ENCODE results near the gene CHST11. TPM values are rescaled to one million over a fixed set of nuclear protein-coding genes. Genes with fewer than 3 reads are reported as not detected.

The CHST11 gene
- total and polyA plus RNA-seq, 3 donors from 2014 or later: 5.1 to 36.9 (median 23.9) TPM

- H3K27ac ChIP-seq: peak overlapping the region; percentile 88 to 89
- no peaks in the 10 kb centered on the region for H3K9me3 ChIP-seq
- intact Hi-C loops (cut with DNase I; ENCODE audit: low total_unique reads): no loop called here
- H3K4me3 ChIP-seq: peak overlapping the region; percentile 83 to 92
- no peaks in the 10 kb centered on the region for H3K36me3 ChIP-seq (ENCODE audit: low read depth, missing control alignments)
- H3K4me1 ChIP-seq: peaks cover 5% of the 10 kb centered on the region
- 0% methylated on average over 40 to 43 of the region's 71 CpGs for WGBS, 2 donors
- DNase-seq: peak; percentile 90
- TF ChIP-seq POLR2A (IDR thresholded peaks at IDR 0.05): no peak
- TF ChIP-seq, protein P1, sequence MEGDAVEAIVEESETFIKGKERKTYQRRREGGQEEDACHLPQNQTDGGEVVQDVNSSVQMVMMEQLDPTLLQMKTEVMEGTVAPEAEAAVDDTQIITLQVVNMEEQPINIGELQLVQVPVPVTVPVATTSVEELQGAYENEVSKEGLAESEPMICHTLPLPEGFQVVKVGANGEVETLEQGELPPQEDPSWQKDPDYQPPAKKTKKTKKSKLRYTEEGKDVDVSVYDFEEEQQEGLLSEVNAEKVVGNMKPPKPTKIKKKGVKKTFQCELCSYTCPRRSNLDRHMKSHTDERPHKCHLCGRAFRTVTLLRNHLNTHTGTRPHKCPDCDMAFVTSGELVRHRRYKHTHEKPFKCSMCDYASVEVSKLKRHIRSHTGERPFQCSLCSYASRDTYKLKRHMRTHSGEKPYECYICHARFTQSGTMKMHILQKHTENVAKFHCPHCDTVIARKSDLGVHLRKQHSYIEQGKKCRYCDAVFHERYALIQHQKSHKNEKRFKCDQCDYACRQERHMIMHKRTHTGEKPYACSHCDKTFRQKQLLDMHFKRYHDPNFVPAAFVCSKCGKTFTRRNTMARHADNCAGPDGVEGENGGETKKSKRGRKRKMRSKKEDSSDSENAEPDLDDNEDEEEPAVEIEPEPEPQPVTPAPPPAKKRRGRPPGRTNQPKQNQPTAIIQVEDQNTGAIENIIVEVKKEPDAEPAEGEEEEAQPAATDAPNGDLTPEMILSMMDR (IDR thresholded peaks at IDR 0.05): peak in 2 of 3 experiments; percentile 42 to 43
- no peaks in the 10 kb centered on the region for H3K27me3 ChIP-seq
Observed at GRCh38 chr12:104456950-104457745, 400 bp downstream of the CHST11 start.

DNA sequence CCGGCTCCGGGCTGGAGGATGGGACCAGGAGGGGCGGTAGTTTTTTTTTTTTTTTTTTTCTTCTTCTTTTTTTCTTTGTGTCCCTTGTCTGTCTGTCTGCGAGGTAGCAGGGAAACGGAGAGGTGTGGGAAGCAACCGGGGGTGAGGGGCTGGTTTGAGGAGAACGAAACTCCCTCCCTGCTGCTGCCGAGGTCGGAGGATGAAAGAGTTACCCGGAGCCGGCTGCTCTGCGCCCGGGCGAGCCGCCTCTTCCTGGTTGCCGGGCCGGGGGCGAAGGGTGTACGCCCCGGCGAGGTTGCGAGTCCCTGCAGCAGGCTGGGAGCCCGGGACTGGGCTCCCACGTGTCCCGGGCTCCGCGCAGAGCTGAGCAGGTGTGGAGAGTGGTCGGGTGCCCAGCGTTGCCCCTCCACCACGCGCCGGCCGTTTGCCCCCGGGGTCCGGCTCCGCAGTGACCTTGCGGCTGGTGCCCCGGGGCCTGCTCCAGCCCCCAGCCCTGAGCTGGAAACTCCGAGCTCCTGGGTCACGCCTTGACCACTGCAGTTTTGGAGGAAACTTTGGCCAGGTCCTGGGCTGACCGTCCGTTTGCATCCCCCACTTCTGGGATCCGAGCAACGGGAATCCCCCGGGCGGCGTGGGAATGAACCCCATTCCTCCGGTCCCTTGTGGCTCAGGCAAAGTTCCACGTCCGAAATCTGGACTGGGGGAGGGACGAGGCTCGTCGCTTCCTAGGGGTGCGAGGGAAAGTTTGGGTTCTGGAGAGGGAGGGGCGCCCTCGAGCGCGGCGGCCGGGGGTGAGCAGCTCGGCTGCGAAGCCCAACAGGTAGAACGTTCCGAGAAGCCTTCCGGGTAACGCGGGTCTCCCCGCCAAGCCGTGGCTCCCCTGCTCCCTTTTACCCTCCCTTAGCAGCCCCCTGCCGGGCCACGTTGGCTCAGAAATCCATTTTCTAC is 1.3 kb downstream of the CHST11 start:
- H3K36me3 ChIP-seq (ENCODE audit: low read depth, missing control alignments): no peaks in the 10 kb centered on the region
- H3K27me3 ChIP-seq: no peaks in the 10 kb centered on the region
- no peaks in the 10 kb centered on the region for H3K9me3 ChIP-seq
- 1 to 2% methylated on average over 25 to 57 of the region's 71 CpGs for WGBS, 2 donors
- H3K27ac ChIP-seq: peak overlapping the region; percentile 88 to 89
- peak overlapping the region; percentile 83 to 92 for H3K4me3 ChIP-seq
- intact Hi-C loops (cut with DNase I; ENCODE audit: low total_unique reads): no loop called here
- peak; percentile 40 for DNase-seq
- TF ChIP-seq, protein P1 (IDR thresholded peaks at IDR 0.05): no peak
- TF ChIP-seq POLR2A (IDR thresholded peaks at IDR 0.05): no peak
- H3K4me1 ChIP-seq: peaks cover 5% of the 10 kb centered on the region

DNA sequence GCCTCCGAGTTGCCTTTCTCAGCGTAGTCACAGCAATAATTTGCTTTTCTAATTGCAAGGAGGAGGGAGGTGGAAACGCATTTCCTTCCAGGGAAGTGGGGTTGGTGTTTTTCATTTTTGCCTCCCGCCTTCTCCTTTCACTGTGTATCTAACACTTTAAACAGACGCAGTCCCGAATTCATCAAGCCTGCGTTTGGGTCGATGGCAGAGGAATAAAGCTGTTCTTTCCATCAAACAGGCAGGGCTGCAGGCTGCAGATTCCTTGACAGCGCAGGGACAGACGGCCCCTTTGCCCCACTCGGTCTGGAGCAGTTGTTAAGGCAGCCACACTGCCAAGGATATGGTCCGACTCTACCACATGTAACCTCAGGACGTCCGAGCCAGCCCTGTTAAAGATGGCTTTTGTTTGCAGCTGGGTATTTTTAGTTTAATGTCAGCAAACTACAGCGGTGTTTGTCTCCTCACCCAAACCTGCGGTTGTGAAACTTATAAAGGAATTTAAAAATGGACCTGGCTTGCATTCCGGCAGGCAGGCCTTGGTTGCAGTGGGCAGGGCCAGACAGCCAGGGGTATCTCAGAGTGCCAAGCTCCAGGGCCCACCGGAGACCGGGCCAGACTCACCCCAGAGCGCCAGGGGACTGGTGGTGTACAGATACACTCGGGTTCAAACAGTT is 2.1 kb downstream of the CHST11 start:
- peak; percentile 56 for DNase-seq
- intact Hi-C loops (cut with DNase I; ENCODE audit: low total_unique reads): no loop called here
- peak overlapping the region; percentile 83 to 92 for H3K4me3 ChIP-seq
- peak overlapping the region; percentile 88 to 89 for H3K27ac ChIP-seq
- TF ChIP-seq, protein P1 (IDR thresholded peaks at IDR 0.05): no peak
- no peak for TF ChIP-seq POLR2A (IDR thresholded peaks at IDR 0.05)
- no peaks in the 10 kb centered on the region for H3K36me3 ChIP-seq (ENCODE audit: low read depth, missing control alignments)
- H3K4me1 ChIP-seq: peaks cover 5% of the 10 kb centered on the region
- no peaks in the 10 kb centered on the region for H3K9me3 ChIP-seq
- WGBS, 2 donors: 11 to 14% methylated on average over 18 to 21 of the region's 21 CpGs
- no peaks in the 10 kb centered on the region for H3K27me3 ChIP-seq

- intact Hi-C loops (cut with DNase I; ENCODE audit: low total_unique reads): no loop called here
- WGBS, 2 donors: 41 to 44% methylated on average over 7 of the region's 7 CpGs
- H3K27ac ChIP-seq: peak overlapping the region; percentile 88 to 89
- H3K9me3 ChIP-seq: no peaks in the 10 kb centered on the region
- H3K4me3 ChIP-seq: peak overlapping the region; percentile 83 to 92
- DNase-seq: no peak
- peaks cover 5% of the 10 kb centered on the region for H3K4me1 ChIP-seq
- H3K36me3 ChIP-seq (ENCODE audit: low read depth, missing control alignments): no peaks in the 10 kb centered on the region
- TF ChIP-seq, protein P1 (IDR thresholded peaks at IDR 0.05): no peak
- TF ChIP-seq POLR2A (IDR thresholded peaks at IDR 0.05): no peak
- no peaks in the 10 kb centered on the region for H3K27me3 ChIP-seq
Observed at GRCh38 chr12:104459368-104459909, 2.7 kb downstream of the CHST11 start.
